Fibroblast of upper back skin (primary cell): ENCODE data around the gene YAP1.

Experiments used
- DNase-seq: peaks from one replicate; pipeline ENCODE4 v3.0.0-alpha.2; 2013

YAP1 gene

GRCh38 chr11:102202972-102203371, 92.7 kb downstream of the YAP1 start:
- DNase-seq = no peak

GRCh38 chr11:102204174-102204573, 93.9 kb downstream of the YAP1 start:
- DNase-seq = no peak

GRCh38 chr11:102205805-102206204, 95.6 kb downstream of the YAP1 start:
- DNase-seq = no peak

DNA sequence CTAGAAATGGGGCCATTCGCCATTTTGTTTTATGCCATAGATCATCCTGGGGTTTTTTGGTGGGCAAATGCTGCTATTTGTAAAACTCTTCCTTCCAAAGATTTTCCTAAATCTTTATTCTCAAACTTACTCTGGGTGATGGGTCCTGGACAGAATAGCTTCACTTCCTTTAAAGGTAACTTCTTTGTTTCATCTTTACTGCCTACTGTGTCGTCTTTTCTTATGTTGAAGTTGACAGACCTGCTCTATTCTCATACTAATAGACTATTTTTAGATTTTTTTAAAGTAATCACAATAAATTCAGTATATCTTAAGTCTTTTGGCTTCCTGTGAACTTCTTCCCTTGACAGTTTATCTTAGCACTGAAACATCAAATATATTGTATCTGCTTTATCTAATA, 98.6 kb downstream of the YAP1 start:
- no peak for DNase-seq

- DNase-seq = no peak
These were observed 104.4 kb downstream of the YAP1 start for GRCh38 chr11:102214623-102215022.

- DNase-seq = no peak
These were observed 106.3 kb downstream of the YAP1 start for GRCh38 chr11:102216433-102217075.

GRCh38 chr11:102220728-102221467, 110.7 kb downstream of the YAP1 start:
- DNase-seq = peak; percentile 72

DNA sequence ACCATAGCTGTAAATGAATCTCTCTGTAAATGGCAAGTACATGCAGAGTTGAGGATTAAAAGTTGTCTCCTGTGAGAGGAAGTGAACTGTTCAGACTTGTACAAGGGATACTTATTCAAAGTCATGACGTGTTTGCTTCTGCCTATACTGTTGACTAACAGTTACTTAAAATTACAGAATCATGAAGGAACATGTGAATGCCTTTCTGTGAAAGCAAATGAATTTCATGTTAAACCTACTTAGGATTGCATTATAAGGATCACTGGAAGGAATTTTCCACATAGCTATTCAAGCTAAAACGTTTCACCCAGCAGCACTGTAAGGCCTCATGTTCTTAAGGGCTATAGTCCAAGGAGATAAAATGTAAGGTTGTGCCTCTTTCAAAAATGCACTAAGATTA, 113.6 kb downstream of the YAP1 start:
- DNase-seq = peak; percentile 41

- DNase-seq = peak; percentile 94
These were observed 115.7 kb downstream of the YAP1 start for GRCh38 chr11:102225689-102226568.

DNA sequence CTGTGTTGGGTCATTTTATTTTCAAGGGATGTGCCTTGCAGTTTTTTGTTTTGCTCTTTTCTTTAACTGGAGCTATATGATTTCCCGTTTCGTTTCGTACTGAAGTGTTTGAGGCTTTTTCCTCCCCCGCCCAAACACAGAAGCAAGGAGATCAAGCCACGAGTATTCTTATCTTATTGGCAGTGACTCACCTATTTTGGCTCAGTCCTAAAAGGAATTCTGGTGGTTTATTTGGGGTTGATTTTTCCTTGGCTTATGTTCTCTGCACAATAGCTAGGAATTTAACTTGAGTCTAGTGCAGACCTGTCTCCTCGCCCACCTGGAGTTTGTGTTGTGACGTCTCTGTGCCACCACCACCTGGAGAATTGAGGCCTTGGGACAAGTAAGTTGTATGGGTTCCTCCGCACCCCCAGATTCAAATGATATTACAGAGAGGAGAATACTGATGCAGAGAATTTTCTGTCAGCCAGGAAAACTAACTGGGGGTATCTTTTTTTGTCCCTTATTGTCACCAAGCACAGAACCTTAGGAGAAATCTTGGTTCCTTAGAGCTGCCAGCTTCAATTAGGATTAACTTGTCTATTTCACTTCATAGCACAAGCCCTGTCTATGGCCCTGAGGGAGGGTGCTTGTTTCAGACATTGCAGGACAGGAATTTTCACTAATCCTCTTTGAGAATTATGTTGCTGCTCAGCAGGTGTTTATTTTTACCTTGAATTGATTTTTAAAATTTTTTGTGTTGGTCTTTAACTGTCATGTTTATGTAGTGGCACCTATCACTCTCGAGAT, 116.6 kb downstream of the YAP1 start:
- DNase-seq = peak; percentile 81

DNA sequence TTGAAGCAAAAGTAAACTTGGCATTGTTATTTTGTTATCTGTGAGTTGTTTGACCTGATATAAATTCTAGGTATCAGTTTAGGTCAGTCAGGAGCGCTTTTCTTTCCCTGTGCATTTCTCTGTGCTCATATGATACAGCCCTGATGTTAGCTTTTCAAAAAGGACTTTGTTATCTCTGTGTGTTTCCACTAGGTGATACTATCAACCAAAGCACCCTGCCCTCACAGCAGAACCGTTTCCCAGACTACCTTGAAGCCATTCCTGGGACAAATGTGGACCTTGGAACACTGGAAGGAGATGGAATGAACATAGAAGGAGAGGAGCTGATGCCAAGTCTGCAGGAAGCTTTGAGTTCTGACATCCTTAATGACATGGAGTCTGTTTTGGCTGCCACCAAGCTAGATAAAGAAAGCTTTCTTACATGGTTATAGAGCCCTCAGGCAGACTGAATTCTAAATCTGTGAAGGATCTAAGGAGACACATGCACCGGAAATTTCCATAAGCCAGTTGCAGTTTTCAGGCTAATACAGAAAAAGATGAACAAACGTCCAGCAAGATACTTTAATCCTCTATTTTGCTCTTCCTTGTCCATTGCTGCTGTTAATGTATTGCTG, 119.4 kb downstream of the YAP1 start:
- DNase-seq = no peak

- no peak for DNase-seq
These were observed 119.9 kb downstream of the YAP1 start for GRCh38 chr11:102230186-102230585.

GRCh38 chr11:102230911-102231310, 120.7 kb downstream of the YAP1 start:
- DNase-seq = no peak

DNA sequence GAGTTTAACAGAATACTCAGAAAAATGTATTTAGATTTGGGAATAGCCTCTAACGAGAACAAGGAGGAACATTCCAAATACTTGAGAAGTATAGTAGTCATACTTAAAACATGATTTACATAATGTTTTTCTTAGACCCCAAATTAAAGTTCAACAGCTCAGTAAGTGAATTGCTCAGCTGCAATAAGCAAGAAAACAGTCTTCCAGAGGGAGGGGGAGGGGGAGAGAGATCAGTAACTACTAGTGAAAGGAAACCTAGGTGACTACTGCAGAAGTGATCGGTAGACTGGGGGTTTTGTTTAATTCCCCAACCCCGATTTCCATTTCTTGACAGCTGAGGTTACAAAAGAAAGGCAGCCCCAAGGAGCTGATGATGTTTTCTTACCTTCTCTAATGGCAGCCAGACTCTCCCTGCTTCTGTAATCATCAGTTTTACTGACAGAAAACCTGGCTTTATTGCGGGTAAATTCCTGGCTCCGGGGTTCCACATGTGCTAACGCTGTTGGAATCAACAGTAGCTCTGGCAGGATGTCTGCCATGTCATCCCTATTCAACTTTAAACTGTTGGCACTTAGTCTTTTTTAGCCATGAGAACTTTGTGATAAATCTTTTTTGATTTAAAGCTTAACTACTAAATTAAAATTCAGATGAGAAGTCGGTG, 124.7 kb downstream of the YAP1 start:
- peak; percentile 62 for DNase-seq

- DNase-seq = peak; percentile 80
These were observed 127.0 kb downstream of the YAP1 start for GRCh38 chr11:102237096-102237735.

GRCh38 chr11:102238391-102238821, 128.2 kb downstream of the YAP1 start:
- no peak for DNase-seq

GRCh38 chr11:102239448-102239847, 129.2 kb downstream of the YAP1 start:
- no peak for DNase-seq

DNA sequence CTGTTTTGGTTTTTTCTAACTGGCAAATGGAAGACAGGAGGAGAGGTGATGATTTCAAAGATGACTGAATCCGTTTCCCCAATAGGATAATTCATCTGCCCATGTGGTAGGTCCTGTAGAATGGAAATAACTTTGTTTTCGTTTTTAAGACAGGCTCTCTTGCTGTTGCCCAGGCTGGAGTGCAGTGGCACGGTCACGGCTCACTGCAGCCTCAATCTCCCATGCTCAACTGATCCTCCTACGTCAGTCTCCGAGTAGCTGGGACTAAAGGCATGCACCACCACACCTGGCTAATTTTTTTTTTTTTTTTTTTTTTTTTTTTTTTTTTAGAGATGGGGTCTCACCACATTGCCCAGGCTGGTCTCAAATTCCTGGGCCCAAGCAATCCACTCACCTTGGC, 129.7 kb downstream of the YAP1 start:
- no peak for DNase-seq

DNA sequence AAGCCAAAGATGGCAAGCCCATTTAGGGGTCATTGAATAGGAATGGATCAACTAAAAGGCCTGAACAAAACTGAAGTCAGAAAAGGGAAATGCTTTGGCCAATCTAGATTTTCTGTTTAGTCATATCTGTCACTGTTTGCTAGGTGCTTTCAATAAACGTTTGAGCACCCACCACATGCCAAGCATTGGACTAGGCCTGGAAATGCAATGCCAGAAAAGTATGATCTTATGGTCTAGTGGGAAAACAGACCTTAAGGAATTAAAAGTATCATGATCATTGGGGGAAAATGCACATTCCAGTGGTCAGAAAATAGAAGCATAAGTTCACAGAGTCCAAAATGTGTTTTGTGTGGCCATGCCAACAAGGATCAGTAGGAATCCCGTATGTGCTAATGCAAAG, 130.3 kb downstream of the YAP1 start:
- peak; percentile 76 for DNase-seq

DNA sequence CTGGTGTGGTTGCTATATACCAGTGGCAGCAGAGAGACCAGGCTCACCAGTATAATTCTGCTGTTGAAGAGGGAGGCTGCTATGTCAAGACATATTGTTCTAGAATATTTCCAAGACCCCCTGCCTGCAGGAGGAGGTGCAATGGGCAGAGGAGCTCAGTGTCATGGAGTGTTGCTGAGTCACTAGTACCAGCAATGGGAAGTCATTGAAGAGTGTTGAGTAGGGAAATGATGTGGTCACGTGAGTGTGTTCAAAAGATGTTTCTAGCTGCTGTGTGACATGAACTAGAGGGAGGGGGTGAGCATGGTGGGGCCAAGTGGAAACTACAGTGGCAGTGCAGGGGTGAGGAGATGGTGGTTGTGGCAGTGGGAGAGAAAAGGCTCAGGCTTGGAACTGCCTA, 130.8 kb downstream of the YAP1 start:
- peak; percentile 59 for DNase-seq

DNA sequence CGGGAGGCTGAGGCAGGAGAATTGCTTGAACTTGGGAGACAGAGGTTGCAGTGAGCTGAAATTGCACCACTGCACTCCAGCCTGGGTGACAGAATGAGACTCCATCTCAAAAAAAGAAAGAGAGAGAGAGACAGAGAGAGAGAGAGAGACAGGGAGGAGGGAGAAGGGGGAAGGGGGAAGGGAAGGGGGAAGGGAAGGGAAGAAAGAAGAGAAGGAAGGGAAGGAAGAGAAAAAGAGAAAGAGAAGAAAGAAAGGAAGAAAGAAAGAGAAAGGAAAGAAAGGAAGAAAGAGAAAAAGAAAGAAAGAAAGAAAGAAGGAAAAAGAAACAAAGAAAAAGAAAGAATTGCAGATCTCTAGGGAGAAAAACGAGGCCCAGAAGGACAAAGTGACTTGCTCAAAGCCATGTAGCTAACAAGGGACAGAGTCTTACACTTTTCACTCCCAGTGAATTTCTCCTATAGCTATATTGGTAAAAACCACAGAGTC, 133.2 kb downstream of the YAP1 start:
- no peak for DNase-seq
